Natural killer cell (primary cell): Measurements from ENCODE around the gene CARD18. TPM values are rescaled to one million over a fixed set of nuclear protein-coding genes. Genes with fewer than 3 reads are reported as not detected.

Source experiments
- ATAC-seq, 3 donors: fragments of 150-1000 bp in 2 of 3; fragments of 200-7000 bp in 1 of 3; cut with Tn5 transposase; 1 replicate in 1 of 3; 2 replicates in 2 of 3; pipeline ENCODE4 v1.10.0; 2021; ENCODE audit warnings: mild to moderate bottlenecking in 2 of 3, moderate library complexity in 2 of 3
- DNase-seq, 2 donors: peaks; one replicate each; pipeline versions ENCODE4 v3.0.0 to v3.0.0-alpha.2; 2013 to 2021; ENCODE audit warnings: mixed read lengths in 1 of 2
- H3K27ac ChIP-seq: one replicate; pipeline ENCODE4 v1.5.1; 2013; ENCODE audit warnings: mild to moderate bottlenecking, low read length
- H3K27me3 ChIP-seq: one replicate; pipeline ENCODE4 v1.6.1; 2013; ENCODE audit warnings: low read length; ENCODE audit not compliant: control insufficient read depth, insufficient read depth
- H3K36me3 ChIP-seq: one replicate; pipeline ENCODE4 v1.6.1; 2013; ENCODE audit warnings: low read length; ENCODE audit not compliant: control insufficient read depth, insufficient read depth
- H3K4me1 ChIP-seq: one replicate; pipeline ENCODE4 v1.6.1; 2013; ENCODE audit warnings: low read length; ENCODE audit not compliant: control insufficient read depth, insufficient read depth
- H3K4me3 ChIP-seq: one replicate; pipeline ENCODE4 v1.5.1; 2013; ENCODE audit warnings: low read length
- H3K9me3 ChIP-seq: one replicate; pipeline ENCODE4 v1.6.1; 2013; ENCODE audit warnings: low read length; ENCODE audit not compliant: control insufficient read depth, insufficient read depth
- H3K27ac Mint-ChIP-seq, 2 donors: one replicate each; pipeline ENCODE4 v1.8.0; 2022; ENCODE audit warnings: mild to moderate bottlenecking in 2 of 2, mixed read lengths in 2 of 2, moderate library complexity in 1 of 2
- H3K27me3 Mint-ChIP-seq, 2 donors: one replicate each; pipeline ENCODE4 v1.8.0; 2022; ENCODE audit warnings: low read depth in 2 of 2, mixed read lengths in 2 of 2
- H3K36me3 Mint-ChIP-seq: one replicate; pipeline ENCODE4 v1.8.0; 2022; ENCODE audit warnings: mixed read lengths
- H3K4me1 Mint-ChIP-seq, 2 donors: one replicate each; pipeline ENCODE4 v1.8.0; 2022; ENCODE audit warnings: mixed read lengths in 2 of 2
- H3K4me3 Mint-ChIP-seq: one replicate; pipeline ENCODE4 v1.8.0; 2022; ENCODE audit warnings: mild to moderate bottlenecking, moderate library complexity, mixed read lengths
- H3K9me3 Mint-ChIP-seq, 2 donors: one replicate each; pipeline ENCODE4 v1.8.0; 2022; ENCODE audit warnings: mixed read lengths in 2 of 2
- WGBS: methylation state at CpG from one replicate; pipeline ENCODE4 v1.1.7; 2013; ENCODE audit warnings: missing lambda C conversion rate; ENCODE audit not compliant: insufficient coverage; 5-methylcytosine and 5-hydroxymethylcytosine counted together
- intact Hi-C: fragments of 100-400 bp; cut with micrococcal nuclease; formaldehyde crosslinking; loops from one replicate; pipeline ENCODE4 v1.14.2; 2022
- total RNA-seq, 4 donors: library from RNA; stranded (reverse); fragments of 120-200 nt in 1 of 4; gene quantifications; one replicate each; pipeline versions ENCODE4 v1.2.3 to v1.2.4, GENCODE V29; 2013 to 2022
- TF ChIP-seq, protein P1 (sequence below): fragments of 200-600 bp; IDR thresholded peaks from one replicate; pipeline ENCODE4 v1.8.0; 2022; ENCODE audit warnings: antibody characterized with exemption

Gene CARD18
- not detected for total RNA-seq
- not detected for total RNA-seq (2013)

DNA sequence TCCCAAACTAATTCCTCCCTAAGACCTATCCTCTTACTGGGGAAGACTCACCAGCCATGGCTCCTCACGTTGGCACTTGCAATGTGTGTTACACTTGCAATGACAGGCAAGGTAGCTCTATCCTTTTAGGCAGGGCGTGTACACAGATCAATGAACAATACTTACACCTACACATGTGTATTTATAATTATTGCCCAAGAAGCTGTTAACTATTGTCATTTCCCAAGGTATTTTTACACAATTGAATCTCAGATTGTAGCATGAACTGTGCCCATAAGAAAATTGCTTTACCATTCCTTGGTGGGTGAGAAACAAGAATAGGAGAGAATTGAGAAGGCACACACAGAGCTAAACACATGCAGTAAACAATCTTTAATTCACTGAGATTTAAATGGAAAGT, at the start of gene CARD18:
TSS of gene CARD18 (minus strand) at position 101 of the 400 bp plus-strand sequence. CDS start at position 58, 43 bp downstream.
- Mint-ChIP-seq H3K27ac (no peak within 1 kb of the TSS), H3K4me3 (no peak within 1 kb of the TSS), H3K36me3 (no peaks in the 10 kb centered on the region), H3K9me3 (peaks cover 0 to 2% of the 10 kb centered on the region in 2 donors), H3K27me3 (peaks cover 7 to 8% of the 10 kb centered on the region in 2 donors), H3K4me1 (no peaks in the 10 kb centered on the region)
- intact Hi-C loops, result no loop called here
- DNase-seq (no peak), ATAC-seq (no peak)
- H3K27me3 ChIP-seq, result no peaks in the 10 kb centered on the region
- no peak within 1 kb of the TSS for H3K4me3 ChIP-seq
- H3K27ac ChIP-seq, result no peak within 1 kb of the TSS
- TF ChIP-seq, protein P1, sequence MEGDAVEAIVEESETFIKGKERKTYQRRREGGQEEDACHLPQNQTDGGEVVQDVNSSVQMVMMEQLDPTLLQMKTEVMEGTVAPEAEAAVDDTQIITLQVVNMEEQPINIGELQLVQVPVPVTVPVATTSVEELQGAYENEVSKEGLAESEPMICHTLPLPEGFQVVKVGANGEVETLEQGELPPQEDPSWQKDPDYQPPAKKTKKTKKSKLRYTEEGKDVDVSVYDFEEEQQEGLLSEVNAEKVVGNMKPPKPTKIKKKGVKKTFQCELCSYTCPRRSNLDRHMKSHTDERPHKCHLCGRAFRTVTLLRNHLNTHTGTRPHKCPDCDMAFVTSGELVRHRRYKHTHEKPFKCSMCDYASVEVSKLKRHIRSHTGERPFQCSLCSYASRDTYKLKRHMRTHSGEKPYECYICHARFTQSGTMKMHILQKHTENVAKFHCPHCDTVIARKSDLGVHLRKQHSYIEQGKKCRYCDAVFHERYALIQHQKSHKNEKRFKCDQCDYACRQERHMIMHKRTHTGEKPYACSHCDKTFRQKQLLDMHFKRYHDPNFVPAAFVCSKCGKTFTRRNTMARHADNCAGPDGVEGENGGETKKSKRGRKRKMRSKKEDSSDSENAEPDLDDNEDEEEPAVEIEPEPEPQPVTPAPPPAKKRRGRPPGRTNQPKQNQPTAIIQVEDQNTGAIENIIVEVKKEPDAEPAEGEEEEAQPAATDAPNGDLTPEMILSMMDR, result no peak
- no peaks in the 10 kb centered on the region for H3K9me3 ChIP-seq
- no peaks in the 10 kb centered on the region for H3K4me1 ChIP-seq
- 91% methylated on average over 2 of the region's 2 CpGs for WGBS
- no peaks in the 10 kb centered on the region for H3K36me3 ChIP-seq

GRCh38 chr11:105183987-105184386, 44.4 kb upstream of the CARD18 start:
- no peak for DNase-seq
- Mint-ChIP-seq H3K4me3 (no peak overlapping the region), H3K27ac (no peak overlapping the region), H3K4me1 (no peaks in the 10 kb centered on the region), H3K9me3 (peaks cover 0 to 2% of the 10 kb centered on the region in 2 donors), H3K36me3 (no peaks in the 10 kb centered on the region), H3K27me3 (peaks cover 0 to 3% of the 10 kb centered on the region in 2 donors)
- no peak overlapping the region for H3K27ac ChIP-seq
- no CpG with 5 or more reads among the region's 1 CpG for WGBS
- intact Hi-C loops, result no loop called here
- no peaks in the 10 kb centered on the region for H3K36me3 ChIP-seq
- no peaks in the 10 kb centered on the region for H3K27me3 ChIP-seq
- no peaks in the 10 kb centered on the region for H3K9me3 ChIP-seq
- TF ChIP-seq, protein P1, result no peak
- ATAC-seq, result no peak
- H3K4me1 ChIP-seq, result no peaks in the 10 kb centered on the region
- no peak overlapping the region for H3K4me3 ChIP-seq

DNA sequence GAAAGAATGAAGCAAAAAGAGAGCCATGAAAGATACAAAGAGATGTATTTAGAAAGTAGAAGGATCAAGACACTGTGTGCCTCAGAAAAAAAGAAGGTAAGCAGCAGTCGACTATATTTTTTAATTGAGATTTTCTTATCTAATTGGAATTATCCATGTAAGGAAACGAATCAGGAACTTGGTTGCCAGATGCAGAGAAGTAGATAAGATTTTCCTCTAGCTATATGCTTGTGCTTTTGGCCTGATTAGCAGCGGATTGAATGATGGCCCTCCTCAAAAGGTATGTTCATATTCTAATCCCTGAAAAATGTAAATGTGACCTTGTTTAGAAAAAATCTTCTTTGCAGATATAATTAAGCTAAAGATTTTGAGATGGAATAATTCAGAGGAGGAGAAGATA, 43.9 kb upstream of the CARD18 start:
- TF ChIP-seq, protein P1, result no peak
- ATAC-seq, result no peak
- intact Hi-C loops, result no loop called here
- Histone ChIP-seq H3K4me1 (no peaks in the 10 kb centered on the region), H3K4me3 (no peak overlapping the region), H3K9me3 (no peaks in the 10 kb centered on the region), H3K27me3 (no peaks in the 10 kb centered on the region), H3K27ac (no peak overlapping the region), H3K36me3 (no peaks in the 10 kb centered on the region)
- Mint-ChIP-seq H3K4me3 (no peak overlapping the region), H3K27me3 (peaks cover 0 to 3% of the 10 kb centered on the region in 2 donors), H3K9me3 (peaks cover 0 to 2% of the 10 kb centered on the region in 2 donors), H3K27ac (no peak overlapping the region), H3K4me1 (no peaks in the 10 kb centered on the region), H3K36me3 (no peaks in the 10 kb centered on the region)
- DNase-seq, result no peak
- WGBS, result 40% methylated on average over 3 of the region's 3 CpGs

DNA sequence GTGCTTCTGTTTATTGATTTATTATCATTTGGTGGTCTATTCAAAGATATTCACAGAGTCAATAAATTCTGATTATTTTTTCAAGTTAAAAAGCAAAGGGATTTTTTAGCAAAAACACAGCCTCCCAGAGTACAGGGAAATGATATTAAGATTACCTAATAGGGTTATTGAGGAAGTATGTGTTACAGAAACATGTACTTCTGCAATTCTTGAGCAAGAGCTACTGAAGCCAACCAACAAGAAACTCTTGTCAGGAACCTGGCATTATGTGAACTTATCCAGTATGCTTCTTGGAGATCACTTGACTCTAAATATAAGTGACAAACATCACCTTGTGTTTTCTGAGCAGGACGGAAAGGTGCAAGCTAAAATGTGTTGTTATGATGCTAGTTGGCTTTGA, 42.0 kb upstream of the CARD18 start:
- Histone ChIP-seq H3K4me1 (no peaks in the 10 kb centered on the region), H3K27ac (no peak overlapping the region), H3K27me3 (no peaks in the 10 kb centered on the region), H3K36me3 (no peaks in the 10 kb centered on the region), H3K4me3 (no peak overlapping the region), H3K9me3 (no peaks in the 10 kb centered on the region)
- Mint-ChIP-seq H3K9me3 (peaks cover 0 to 2% of the 10 kb centered on the region in 2 donors), H3K36me3 (no peaks in the 10 kb centered on the region), H3K27me3 (no peaks in the 10 kb centered on the region), H3K4me3 (no peak overlapping the region), H3K27ac (no peak overlapping the region), H3K4me1 (no peaks in the 10 kb centered on the region)
- TF ChIP-seq, protein P1, result no peak
- DNase-seq (no peak), ATAC-seq (peak in 1 of 3 donors; percentile 53)
- intact Hi-C loops, result no loop called here
- WGBS, result 0% methylated on average over 1 of the region's 1 CpG
